Calu3 (cell line): ENCODE results near the gene GOLGA2. TPM values are rescaled to one million over a fixed set of nuclear protein-coding genes. Genes with fewer than 3 reads are reported as not detected.

Experiments
- BruUV-seq: library from RNA; stranded (reverse); fragments of 400-500 nt; replicated peaks from 2 replicates; lab custom pipeline; 2021; lab: Mats Ljungman, UMichigan
- CTCF ChIA-PET: fragments of 300-600 bp; sonication (Branson Sonifier 250); formaldehyde crosslinking; loops from one replicate; lab custom pipeline; 2022; ENCODE audit warnings: antibody characterized with exemption; lab: Charles Lee
- DNase-seq: peaks from one replicate; pipeline ENCODE4 v3.0.0; 2022
- H3K27ac Mint-ChIP-seq: one replicate; pipeline ENCODE4 v1.8.0; 2022; ENCODE audit warnings: mixed read lengths; ENCODE audit not compliant: unreplicated experiment
- H3K27me3 Mint-ChIP-seq: one replicate; pipeline ENCODE4 v1.8.0; 2022; ENCODE audit warnings: mixed read lengths; ENCODE audit not compliant: unreplicated experiment
- H3K36me3 Mint-ChIP-seq: one replicate; pipeline ENCODE4 v1.8.0; 2022; ENCODE audit warnings: mild to moderate bottlenecking, moderate library complexity, mixed read lengths; ENCODE audit not compliant: insufficient read depth, unreplicated experiment
- H3K4me1 Mint-ChIP-seq: one replicate; pipeline ENCODE4 v1.8.0; 2022; ENCODE audit warnings: mild to moderate bottlenecking, low read depth, mixed read lengths; ENCODE audit not compliant: unreplicated experiment
- H3K4me3 Mint-ChIP-seq: one replicate; pipeline ENCODE4 v1.8.0; 2022; ENCODE audit warnings: mild to moderate bottlenecking, low read depth, moderate library complexity, mixed read lengths; ENCODE audit not compliant: unreplicated experiment
- H3K9me3 Mint-ChIP-seq: one replicate; pipeline ENCODE4 v1.8.0; 2022; ENCODE audit warnings: low read depth, mixed read lengths; ENCODE audit not compliant: unreplicated experiment
- intact Hi-C: fragments of 100-400 bp; cut with micrococcal nuclease; formaldehyde crosslinking; loops from one replicate; pipeline ENCODE4 v1.10.0; 2022; ENCODE audit not compliant: unreplicated experiment
- microRNA-seq: library from miRNA; unstranded; fragments of <30 nt; microRNA quantifications from one replicate; pipeline ENCODE4 v1.2.0, GENCODE V29; 2022
- total RNA-seq: library from RNA; stranded (reverse); gene quantifications from 2 replicates; pipeline ENCODE4 v1.2.3, GENCODE V29; 2022
- TF ChIP-seq, protein P1 (sequence below): fragments of 200-600 bp; IDR thresholded peaks from one replicate; pipeline ENCODE4 v1.8.0; 2022; ENCODE audit warnings: antibody characterized with exemption; ENCODE audit not compliant: unreplicated experiment

GOLGA2 gene
- total RNA-seq, 1 experiment from 2014 or later = 69.6 TPM

DNA sequence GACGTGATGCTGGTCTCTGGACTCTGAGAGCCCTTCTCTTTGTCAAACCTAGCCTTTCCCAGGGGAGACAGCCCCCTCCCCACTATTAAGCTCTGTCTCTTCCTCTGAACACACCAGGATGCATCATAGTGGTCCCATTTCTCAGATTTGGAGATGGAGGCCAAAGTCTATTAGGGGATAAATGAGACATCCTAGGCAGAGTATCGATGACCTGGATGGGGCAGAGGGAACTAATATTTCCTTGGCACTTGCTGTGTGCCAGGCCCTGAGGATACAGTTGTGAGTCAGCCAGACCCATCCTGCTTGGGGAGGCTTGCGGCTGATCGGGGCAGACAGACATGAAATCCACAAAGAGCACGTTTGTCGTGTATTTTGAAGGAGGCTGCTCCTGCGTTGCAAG lies 67.4 kb downstream of the GOLGA2 start:
- H3K27me3 Mint-ChIP-seq = no peaks in the 10 kb centered on the region
- H3K9me3 Mint-ChIP-seq = no peaks in the 10 kb centered on the region
- TF ChIP-seq, protein P1, sequence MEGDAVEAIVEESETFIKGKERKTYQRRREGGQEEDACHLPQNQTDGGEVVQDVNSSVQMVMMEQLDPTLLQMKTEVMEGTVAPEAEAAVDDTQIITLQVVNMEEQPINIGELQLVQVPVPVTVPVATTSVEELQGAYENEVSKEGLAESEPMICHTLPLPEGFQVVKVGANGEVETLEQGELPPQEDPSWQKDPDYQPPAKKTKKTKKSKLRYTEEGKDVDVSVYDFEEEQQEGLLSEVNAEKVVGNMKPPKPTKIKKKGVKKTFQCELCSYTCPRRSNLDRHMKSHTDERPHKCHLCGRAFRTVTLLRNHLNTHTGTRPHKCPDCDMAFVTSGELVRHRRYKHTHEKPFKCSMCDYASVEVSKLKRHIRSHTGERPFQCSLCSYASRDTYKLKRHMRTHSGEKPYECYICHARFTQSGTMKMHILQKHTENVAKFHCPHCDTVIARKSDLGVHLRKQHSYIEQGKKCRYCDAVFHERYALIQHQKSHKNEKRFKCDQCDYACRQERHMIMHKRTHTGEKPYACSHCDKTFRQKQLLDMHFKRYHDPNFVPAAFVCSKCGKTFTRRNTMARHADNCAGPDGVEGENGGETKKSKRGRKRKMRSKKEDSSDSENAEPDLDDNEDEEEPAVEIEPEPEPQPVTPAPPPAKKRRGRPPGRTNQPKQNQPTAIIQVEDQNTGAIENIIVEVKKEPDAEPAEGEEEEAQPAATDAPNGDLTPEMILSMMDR = no peak
- no peak overlapping the region for H3K4me3 Mint-ChIP-seq
- BruUV-seq = no TSS peak
- intact Hi-C loops = no loop called here
- no peak overlapping the region for H3K27ac Mint-ChIP-seq
- no peak for DNase-seq
- H3K36me3 Mint-ChIP-seq = peaks cover 36% of the 10 kb centered on the region
- peaks cover 37% of the 10 kb centered on the region for H3K4me1 Mint-ChIP-seq
- CTCF ChIA-PET = interaction anchor here (0.6 kb wide), 1 partner anchor 1571 kb away, joined by 3 read pairs; no protein-coding TSS in a partner anchor

DNA sequence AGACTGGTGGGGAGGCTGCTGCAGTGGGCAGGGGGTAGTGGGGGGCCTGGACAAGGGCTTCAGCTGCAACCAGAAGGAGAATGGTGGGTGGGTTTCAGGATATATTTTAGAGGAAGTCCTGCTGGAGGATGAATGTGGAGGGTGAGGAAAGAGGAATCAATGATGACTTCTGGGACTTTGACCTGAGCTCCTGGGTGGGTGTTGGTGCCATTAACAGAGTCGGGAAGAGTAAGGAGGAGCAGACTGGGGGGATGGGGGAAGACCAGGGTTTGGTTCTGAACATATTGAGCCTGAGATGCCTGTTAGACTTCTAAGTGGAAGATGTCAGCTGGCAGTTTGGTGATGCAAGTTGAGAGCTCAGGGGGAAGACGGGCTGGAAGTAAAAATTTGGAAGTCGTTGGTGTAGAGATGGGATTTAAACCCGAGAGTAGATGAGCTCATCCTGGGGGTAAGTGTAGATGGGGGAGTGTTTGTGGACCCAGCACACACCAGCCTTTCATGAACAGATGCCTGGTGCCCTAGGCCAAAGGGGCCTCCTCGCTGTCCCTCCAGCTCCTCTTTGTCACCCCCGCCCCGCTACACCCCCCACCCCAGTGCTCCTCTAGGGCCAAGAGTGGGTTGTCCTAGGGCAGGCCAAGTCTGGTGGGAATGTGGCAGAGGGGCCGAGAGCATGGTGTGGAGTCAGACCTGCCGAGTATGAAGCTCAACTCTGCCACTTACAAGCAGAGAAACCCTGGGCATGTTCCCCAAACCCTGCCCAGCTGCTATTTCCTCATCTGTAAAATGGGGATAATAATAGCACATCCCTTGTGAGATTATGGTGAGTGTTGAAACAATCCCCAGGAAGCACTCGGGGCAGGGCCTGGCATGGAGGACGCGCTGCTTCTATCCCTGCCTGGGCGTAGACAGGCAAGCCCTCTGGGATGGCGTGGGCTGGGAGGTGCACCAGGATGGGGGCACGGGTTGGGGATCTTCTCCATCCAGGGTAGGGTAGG lies 68.6 kb downstream of the GOLGA2 start:
- peaks cover 33% of the 10 kb centered on the region for H3K4me1 Mint-ChIP-seq
- DNase-seq = no peak
- no peaks in the 10 kb centered on the region for H3K9me3 Mint-ChIP-seq
- intact Hi-C loops = no loop called here
- CTCF ChIA-PET = interaction anchor here (0.9 to 1.0 kb wide), 2 partner anchors 62 to 213 kb away, joined by 3 to 4 read pairs; no protein-coding TSS in a partner anchor
- no peaks in the 10 kb centered on the region for H3K27me3 Mint-ChIP-seq
- BruUV-seq = no TSS peak
- TF ChIP-seq, protein P1 = no peak
- peaks cover 35% of the 10 kb centered on the region for H3K36me3 Mint-ChIP-seq
- H3K4me3 Mint-ChIP-seq = no peak overlapping the region
- no peak overlapping the region for H3K27ac Mint-ChIP-seq

DNA sequence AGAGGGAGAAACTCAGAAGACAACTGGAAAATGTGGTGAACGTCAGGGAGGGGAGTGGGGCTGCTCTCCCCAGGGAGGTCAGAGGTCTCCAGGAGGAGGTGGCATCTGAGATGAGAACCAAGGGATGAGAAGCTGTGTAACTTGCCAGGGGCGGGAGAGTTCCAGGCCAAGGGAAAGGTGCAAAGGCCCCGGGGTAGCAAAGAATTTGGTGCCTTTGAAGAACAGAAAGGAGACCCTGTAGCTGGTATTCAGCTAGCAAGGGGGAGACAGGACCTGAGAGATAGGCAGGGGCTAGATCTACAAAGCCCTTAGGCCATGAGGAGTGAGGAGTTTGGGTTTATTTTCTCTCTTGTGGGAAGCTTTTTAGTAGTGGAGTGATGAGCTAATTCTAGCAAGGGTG lies 69.3 kb downstream of the GOLGA2 start:
- BruUV-seq = no TSS peak
- Mint-ChIP-seq H3K9me3 (no peaks in the 10 kb centered on the region), H3K36me3 (peaks cover 28% of the 10 kb centered on the region), H3K4me1 (peaks cover 25% of the 10 kb centered on the region), H3K27ac (no peak overlapping the region), H3K27me3 (no peaks in the 10 kb centered on the region), H3K4me3 (no peak overlapping the region)
- intact Hi-C loops = no loop called here
- no peak for DNase-seq
- CTCF ChIA-PET = interaction anchor here (1.0 kb wide), 1 partner anchor 213 kb away, joined by 4 read pairs; no protein-coding TSS in a partner anchor
- TF ChIP-seq, protein P1 = no peak

Small RNAs within 50 kb of the gene (microRNA-seq; reads per million reads assigned to microRNA genes)
- gene MIR199B (not detected), gene MIR3154 (not detected)

Other genes starting within 250 kb of the GOLGA2 start
- 6.7 and 9.0 TPM in 2 replicates for gene NAIF1, start 208.7 kb downstream of the GOLGA2 start, total RNA-seq
- gene SLC25A25, start 207.8 kb downstream of the GOLGA2 start, total RNA-seq = 19.5 and 22.1 TPM in 2 replicates
- 121 and 137 TPM in 2 replicates for gene PTGES2, start 148.3 kb downstream of the GOLGA2 start, total RNA-seq
- 2,733 and 4,208 TPM in 2 replicates for gene LCN2, start 126.6 kb downstream of the GOLGA2 start, total RNA-seq
- gene BBLN, start 115.7 kb downstream of the GOLGA2 start, total RNA-seq = 77.6 and 82.3 TPM in 2 replicates
- 85.8 and 93.7 TPM in 2 replicates for gene CIZ1, start 84.4 kb downstream of the GOLGA2 start, total RNA-seq
- 30.8 and 40.0 TPM in 2 replicates for gene DNM1, start 72.6 kb downstream of the GOLGA2 start, total RNA-seq
- 9.6 and 9.7 TPM in 2 replicates for gene SWI5, start 269 bp upstream of the GOLGA2 start, total RNA-seq
- 22.5 and 25.9 TPM in 2 replicates for gene TRUB2, start 46.4 kb upstream of the GOLGA2 start, total RNA-seq
- 34.0 and 37.3 TPM in 2 replicates for gene COQ4, start 46.8 kb upstream of the GOLGA2 start, total RNA-seq
- gene SLC27A4, start 64.5 kb upstream of the GOLGA2 start, total RNA-seq = 13.8 and 15.3 TPM in 2 replicates
- 38.6 and 40.2 TPM in 2 replicates for gene URM1, start 95.4 kb upstream of the GOLGA2 start, total RNA-seq
- 11.5 and 14.5 TPM in 2 replicates for gene CERCAM, start 144.8 kb upstream of the GOLGA2 start, total RNA-seq
- 24.6 and 33.6 TPM in 2 replicates for gene ODF2, start 180.0 kb upstream of the GOLGA2 start, total RNA-seq
- 23.9 and 24.8 TPM in 2 replicates for gene GLE1, start 228.7 kb upstream of the GOLGA2 start, total RNA-seq